EL (cell line): ENCODE results near the gene TAF3.
A peak's percentile ranks its signal among the peaks of the same experiment; 100 is the strongest.
"Not testable (repeated sequence)": the region's sequence is repeated elsewhere in the genome, so short reads cannot be mapped to it uniquely, and the experiment has no call there.

Experiments
- DNase-seq: peaks from one replicate; pipeline ENCODE4 v3.0.0-alpha.2; 2016

Gene TAF3, protein sequence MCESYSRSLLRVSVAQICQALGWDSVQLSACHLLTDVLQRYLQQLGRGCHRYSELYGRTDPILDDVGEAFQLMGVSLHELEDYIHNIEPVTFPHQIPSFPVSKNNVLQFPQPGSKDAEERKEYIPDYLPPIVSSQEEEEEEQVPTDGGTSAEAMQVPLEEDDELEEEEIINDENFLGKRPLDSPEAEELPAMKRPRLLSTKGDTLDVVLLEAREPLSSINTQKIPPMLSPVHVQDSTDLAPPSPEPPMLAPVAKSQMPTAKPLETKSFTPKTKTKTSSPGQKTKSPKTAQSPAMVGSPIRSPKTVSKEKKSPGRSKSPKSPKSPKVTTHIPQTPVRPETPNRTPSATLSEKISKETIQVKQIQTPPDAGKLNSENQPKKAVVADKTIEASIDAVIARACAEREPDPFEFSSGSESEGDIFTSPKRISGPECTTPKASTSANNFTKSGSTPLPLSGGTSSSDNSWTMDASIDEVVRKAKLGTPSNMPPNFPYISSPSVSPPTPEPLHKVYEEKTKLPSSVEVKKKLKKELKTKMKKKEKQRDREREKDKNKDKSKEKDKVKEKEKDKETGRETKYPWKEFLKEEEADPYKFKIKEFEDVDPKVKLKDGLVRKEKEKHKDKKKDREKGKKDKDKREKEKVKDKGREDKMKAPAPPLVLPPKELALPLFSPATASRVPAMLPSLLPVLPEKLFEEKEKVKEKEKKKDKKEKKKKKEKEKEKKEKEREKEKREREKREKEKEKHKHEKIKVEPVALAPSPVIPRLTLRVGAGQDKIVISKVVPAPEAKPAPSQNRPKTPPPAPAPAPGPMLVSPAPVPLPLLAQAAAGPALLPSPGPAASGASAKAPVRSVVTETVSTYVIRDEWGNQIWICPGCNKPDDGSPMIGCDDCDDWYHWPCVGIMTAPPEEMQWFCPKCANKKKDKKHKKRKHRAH

DNA sequence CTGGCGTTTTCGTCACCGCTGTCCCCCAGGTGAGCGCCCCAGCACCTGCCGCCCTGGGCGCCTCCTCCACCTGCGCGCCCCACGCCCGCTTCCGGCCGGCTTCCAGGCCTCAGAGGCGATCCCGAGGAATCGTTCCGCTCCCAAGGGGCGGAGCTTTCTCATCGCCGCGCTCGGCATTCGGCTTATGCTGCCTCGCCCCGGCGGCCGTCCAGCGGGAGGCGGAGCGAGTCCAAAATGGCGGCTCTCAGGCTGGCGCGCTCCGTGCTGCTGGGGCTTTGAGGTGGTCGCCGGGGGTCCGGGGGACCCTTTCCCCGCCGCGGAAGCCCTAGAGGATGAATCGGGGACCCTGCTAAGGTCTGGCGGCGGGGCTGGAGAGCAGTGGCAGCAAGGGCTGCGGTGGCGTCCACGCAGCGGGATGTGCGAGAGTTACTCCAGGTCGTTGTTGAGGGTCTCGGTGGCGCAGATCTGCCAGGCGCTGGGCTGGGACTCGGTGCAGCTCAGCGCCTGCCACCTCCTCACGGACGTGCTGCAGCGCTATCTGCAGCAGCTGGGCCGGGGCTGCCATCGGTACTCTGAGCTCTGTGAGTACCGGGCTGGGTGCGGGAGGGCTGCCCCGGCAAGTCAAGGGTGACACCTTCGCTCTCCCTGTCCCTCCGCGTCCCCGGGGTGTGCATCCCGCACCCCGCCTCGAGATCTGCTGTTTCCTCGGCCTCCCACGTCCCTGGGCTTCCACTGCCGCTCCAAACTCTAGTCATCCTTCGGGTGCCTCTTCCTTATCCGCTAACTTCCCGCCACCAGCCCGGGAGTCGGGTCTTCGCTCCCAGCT lies at the start of gene TAF3:
TAF3 (plus strand) TSS at position 211 of the 826 bp plus-strand sequence; CDS start at position 416, 205 bp downstream.
- peak; percentile 86 for DNase-seq

DNA sequence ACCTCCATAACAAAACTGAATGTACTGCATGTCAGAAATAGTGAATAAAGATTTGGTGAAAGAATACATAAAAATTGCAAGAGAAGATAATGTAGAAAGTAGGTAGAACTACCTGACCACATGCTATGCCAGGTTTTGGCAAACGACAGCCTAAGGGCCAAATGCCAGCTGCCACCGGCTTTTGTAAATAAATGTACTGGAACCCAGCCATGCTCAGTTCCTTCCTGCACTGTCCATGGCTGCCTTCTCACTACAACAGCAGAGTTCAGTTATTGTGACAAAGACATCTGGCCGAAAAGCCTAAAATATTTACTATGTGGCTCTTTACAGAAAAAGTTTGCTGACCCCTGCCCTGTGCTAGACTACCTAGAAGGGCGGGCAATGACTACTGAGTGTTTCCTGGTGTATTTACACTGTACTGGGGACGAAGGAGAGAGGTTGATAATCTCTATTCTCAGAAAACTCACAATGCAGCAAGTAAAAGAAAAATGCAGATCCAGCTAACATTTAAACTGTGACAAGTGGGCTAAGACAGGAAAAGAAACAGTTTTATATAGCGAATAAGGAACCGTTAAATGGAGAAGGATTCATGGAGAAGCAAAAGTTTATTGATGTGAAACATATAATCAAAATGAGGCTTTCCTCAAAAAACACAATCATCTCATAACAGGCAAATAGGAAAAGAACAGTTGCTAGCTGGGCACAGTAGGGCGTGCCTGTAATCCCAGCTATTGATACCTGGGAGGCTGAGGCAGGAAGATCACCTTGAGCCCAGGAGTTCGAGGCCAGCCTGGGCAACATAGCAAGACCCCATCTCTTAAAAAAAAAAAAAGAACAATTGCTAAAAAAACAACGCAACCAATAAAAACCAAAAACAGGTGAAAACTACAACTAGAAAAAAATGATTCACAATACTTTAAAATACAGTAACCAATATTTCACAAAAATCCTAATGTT lies 44.2 kb upstream of the TAF3 start:
- DNase-seq, result no peak

DNA sequence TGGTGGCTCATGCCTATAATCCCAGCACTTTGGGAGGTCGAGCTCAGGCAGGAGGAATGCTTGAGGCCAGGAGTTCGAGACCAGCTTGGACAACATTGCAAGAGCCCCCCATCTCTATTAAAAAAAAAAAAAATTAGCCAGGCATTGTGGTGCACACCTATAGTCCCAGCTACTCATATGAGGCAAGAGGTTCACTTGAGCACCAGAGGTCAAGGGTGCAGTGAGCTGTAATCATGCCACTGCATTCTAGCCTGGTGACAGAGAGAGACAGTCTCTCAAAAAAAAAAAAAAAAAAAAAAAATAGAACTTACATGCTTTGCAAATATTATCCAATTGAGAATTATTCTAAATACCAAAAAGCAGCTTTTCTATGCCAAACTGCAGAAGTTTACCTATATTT lies 41.5 kb upstream of the TAF3 start:
- DNase-seq, result no peak

DNA sequence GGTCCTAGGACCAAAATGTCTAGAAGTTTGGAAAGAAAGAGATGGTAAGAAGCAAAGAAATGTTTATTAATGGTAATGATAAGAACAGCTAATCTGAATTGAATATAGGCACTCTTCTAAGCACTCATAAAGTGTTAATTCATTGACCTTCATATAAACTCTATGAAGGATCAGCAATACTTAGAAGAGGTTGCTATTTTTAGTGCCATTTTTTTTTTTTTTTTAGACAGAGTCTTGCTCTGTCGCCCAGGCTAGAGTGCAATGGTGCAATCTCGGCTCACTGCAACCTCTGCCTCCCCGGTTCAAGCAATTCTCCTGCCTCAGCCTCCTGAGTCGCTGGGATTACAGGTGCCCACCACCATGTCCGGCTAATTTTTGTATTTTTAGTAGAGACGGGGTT lies 36.1 kb upstream of the TAF3 start:
- DNase-seq, result not testable (repeated sequence)

DNA sequence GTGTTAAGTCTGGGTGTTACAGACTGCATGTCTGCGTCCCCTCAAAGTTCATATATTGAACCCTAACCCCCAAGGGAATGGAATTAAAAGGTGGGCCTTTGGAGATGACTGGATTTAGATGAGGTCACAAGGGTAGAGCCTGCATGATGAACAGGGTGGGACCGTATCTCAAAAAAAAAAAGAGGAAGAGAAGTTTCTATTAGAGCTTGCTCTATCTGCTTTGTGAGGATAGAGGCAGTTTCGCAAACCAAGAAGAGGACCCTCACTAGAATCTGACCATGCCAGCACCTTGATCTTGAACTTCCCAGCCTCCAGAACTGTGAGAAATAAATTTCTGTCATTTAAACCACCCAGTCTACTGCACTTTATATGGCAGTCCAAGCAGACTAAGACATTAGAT lies 31.9 kb upstream of the TAF3 start:
- DNase-seq, result no peak

DNA sequence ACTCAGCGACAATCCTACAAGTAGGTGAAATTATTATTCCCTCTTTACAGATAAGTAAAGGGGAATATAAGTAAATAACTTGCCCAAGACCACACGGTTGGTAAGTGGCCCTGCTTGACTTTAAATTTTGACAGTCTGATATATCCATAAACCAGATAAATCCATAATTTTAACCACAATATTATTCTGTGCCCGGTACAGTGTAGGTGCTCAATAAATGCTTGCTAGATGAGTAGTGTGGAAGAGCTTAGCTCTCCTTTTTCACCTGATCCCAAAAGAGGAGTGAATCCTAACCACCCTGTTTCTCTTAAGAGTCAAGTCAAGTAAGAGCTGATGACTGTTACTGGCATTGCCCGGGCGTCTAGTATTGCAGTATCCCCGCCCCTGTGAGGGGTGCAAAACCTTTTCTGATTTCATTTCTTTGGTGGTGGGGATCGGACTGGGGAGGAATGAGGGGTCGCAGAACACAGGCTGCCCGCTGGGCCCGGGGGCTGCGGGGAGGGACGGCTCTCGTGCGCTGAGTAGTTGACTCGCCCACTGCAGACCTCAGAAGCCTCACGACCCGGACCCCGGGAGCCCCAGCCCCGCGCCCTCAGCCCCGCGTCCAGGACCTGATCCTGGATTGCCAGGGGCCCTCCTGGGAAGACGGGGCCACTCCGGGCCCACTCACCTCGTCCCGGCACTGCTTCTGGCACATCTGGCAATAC lies 31.0 kb upstream of the TAF3 start:
- DNase-seq, result peak; percentile 21

DNA sequence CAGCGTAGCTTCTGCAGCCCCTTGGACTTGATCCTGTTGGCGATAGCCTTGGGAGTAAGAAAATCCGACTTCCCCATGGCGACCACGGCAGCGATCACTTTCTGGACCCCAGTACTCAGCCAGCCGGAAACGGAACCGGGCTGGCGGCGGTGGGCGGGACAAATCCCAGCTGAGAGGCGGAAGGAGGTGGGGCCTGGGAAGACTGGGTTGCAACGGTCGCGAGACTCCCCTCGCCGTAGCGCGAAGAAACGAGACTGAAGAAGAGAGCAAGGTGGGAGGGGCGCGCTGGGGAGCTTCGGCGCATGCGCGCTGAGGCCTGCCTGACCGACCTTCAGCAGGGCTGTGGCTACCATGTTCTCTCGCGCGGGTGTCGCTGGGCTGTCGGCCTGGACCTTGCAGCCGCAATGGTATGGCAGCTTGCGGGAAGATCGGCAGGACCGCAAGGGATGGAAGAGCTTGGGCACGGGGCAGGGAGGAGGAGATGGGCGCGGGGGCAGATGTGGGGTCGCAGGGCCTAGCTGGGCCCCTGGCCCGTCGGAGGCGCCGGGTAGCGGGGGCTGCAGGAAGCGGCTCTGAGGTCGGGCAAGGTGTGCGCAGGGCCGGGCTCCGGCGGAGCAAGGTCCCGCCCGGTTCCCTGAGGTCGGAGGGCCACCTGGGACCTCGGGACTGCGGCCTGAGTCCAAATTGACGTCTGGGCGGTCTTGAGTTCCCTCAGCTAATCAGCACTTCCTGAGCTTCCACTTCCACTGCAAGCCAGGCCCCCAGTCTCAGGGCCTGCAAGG lies 30.3 kb upstream of the TAF3 start, which contains the start of the genes ATP5F1C and KIN:
ATP5F1C (plus strand) TSS at position 321 of the 782 bp plus-strand sequence; CDS start at position 352, 31 bp downstream.
KIN (minus strand) TSS at position 137 of the 782 bp plus-strand sequence; CDS start at position 77, 60 bp downstream.
- DNase-seq, result peak; percentile 97

DNA sequence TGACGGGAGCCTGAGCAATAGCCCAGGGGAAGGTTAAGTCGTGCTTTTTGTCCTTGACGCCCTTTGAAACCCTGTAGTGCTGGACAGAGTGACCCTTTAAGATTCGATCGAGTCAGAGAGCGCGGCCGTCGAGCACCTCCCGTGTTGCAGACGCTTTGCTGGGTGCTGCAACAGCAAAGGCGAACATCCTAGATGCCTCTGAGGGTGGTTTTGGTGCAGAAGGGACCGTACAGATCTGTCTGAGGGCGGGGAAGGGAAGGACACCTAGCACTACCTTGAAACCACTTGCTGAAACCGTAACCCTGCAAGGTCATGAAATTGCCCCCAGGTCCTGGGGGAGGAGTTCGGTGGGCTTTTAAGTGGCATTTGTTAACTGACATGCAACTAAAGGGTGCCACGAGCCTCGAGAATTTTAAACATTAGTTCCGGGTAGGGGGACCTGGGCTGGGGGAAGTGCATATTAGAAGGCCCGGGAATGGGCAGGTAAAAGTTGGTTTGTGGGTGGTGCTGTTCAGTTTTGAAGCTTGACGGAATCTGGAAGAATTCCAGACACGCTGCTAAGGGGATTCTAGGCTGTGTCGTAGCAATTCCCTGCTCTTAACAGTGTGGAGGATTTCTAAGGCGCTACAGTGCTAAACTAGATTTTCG lies 29.5 kb upstream of the TAF3 start:
- peak; percentile 39 for DNase-seq

DNA sequence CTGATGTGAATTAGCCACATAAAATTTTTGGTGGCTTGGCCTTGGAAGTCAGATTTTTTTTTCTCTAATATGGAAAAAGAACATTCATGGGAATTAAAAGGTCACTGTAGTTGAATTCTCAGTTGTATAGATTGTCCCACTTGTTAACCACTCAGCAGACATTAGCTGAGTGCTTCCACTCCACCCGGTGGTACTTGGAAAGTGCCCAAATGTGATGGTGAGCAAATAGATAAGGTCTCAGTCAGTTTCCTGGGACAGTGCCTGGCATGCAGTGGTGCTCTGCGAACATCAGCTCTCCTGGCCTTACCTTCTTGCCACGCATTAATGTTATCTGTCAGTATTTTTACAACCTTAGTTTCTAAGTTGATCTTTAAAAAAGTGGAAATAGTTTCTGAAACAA lies 28.9 kb upstream of the TAF3 start:
- DNase-seq, result peak; percentile 67

DNA sequence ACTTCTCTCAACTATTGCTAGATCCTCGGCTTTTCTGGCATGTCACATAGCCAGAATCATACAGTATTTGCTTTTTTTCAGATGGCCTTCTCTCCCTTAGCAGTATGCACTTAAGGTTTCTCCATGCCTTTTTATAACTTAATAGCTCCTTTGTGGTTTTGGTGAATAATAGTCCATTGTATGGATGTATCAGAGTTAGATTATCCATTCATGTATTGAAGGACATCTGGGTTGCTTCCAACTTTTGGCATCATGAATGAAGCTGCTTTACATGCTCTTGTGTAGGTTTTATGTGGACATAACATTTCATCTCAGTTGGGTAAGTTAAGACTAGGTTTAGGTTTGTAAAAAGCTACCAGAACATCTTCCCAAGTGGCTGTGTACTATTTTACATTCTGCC lies 25.8 kb upstream of the TAF3 start:
- no peak for DNase-seq

DNA sequence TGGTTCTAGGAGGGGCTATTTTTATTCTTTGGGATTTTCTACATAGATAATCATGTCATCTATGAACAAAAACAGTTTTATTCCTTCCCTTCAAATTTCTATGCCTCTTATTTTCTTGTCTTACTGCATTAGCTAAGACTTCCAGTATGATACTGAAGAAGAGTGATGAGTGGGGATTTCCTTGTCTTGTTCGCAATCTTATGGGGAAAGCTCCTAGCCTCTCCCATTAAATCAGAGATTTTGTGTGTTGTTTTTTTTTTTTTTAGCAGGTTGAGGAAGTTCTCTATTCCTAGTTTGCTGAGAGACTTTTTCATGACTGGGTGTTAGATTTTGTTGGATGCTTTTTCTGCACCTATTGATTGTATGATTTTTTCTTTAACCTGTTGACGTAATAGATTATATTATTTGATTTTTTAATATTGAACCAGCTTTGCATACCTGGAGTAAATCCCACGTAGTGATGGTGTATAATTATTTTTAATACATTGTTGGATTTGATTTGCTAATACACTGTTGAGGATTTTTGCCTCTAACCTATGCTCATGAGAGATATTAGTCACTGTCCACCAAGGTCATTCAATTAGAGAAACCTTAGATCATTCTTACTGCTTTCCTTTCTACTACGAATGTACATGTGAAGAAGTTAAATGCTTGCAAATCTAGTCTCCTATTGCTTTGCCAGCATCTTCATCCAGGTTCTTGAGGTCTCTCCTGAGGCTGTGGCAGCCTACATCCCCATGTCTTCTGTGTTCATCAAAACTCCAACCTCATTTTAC lies 23.9 kb upstream of the TAF3 start:
- DNase-seq, result no peak

DNA sequence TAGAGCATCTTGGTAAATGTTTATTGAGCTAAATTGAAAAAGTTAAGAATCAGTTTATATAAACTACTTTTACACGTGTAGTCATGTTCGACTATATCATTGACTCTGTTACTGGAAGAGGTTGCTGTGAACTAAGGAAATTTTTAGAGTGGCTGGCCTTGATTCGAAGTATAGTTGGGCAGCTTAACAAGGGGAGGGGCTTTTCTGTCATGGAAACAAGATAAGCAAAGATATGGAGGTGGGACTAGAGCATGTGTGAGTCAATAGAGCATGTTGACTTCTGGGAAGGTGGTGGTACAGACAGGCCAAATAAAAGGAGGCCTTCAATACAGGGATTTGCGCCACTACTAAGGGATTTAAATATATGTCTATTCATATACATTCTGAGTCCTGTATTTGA lies 22.7 kb upstream of the TAF3 start:
- DNase-seq, result no peak

DNA sequence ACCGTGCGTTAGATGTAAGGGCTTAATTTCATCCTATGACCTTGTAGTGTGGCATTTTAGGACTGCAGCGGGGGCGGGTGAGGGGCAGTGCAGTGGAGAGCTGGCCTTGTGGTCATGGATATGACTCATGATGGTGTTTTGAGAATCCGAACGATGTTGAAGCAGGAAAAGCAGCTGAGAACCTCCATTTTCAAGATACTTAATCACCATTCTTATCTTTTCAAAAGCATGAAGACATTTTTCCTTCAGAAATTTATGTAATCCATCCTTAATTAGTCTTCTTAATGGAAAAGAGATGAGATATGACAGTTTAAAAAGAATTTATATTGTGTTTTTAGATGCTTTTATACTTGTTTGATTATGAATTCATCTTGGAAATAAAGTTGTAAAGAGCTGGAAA lies 20.7 kb upstream of the TAF3 start:
- DNase-seq, result peak; percentile 96

DNA sequence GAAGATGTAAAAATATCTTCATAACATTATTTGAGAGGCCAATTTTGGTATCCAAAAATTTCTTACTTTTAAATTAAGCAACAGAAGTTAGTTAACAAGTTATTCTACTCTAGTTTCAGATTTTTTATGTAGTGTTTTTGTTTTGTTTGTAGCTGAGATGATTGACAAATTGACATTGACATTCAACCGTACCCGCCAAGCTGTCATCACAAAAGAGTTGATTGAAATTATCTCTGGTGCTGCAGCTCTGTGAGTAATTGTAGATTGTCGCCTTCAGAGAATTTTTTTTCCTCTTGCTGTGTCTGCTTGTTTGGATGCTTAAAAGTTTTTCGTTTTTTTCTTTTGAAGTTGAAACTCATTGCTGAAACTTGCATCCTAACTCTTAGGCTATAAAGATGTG lies 15.7 kb upstream of the TAF3 start:
- no peak for DNase-seq

DNA sequence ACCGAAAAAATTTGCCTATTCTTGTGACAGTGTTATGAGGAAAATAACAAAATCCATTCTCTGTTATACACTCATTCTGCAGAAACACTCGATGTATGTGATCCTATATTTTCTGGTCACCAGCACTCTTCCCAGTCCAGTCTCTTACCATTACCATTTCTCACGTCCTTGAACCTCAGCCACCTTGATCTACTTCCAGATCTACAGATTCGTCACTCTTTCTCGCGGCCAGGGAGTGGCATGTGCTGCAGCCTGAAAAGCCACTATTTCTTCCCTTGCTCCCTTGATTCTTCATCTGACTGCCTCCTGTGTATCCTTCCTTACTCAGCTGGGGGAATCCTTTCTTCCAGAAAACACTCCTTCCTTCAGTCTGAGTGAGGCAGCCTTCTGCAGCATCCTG lies 14.1 kb upstream of the TAF3 start:
- DNase-seq, result no peak

DNA sequence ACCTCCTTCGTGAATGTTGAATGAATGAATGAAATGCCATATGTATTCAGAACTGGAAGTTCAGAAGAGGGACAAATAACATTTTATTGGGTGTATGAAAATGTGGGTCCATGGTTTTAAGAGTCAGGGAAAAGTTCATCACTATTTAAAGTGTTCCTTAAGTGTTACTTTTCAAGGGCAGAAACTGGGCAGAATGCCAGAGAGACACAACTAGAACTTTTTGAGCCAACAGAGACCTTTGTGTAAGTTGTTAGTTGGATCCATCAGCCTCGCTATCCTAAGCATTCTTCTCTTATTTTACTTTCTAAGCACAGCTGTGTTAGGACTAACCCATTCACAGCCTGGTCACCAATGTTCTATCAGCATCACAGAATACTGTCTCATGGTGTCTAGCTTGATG lies 13.6 kb upstream of the TAF3 start:
- DNase-seq, result no peak

DNA sequence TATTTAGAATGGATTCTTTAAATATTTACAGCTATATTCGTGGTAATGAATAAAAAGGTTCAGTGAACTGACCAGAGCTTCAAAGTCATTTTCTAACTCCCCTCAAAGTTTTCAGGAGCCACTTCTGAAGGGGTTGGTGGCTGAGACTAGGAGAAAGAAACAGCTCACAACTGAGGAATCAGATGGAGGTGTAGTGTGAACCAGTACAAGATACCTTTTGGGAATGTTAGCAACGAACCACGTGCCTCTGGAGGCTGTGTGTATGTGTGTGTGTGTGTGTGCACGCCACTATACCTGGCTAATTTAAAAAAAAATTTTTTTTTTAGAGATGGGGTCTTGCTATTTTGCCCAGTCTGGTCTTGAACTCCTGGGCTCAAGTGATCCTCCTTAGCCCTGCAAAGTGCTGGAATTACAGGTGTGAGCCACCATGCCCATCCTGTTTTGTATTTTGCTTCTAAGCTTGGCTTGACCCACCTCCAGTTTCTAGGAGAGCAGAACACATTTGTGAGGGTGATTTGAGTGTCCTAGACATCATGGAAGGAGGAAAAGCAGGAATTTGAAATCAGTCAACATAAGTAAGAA lies 9.5 kb upstream of the TAF3 start:
- DNase-seq, result no peak

DNA sequence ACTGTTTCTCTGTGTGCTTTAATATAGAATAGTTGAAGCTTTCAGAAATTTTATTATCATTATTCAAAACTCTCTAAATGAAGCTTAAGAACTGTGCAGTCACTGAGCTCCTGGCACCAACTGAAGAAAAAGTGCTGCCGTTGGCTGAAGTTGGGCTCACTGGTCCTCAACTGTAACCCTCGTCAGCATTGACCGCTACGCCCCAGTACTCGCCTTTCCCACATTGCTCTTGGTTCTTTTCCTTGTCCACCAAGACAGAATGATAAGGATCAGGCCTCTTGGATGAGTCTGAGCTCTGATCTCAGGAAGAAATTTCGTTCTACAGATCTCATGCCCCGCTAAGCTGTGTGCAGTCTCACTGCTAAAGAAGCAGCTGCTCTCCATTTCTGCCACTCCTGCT lies 7.9 kb upstream of the TAF3 start:
- no peak for DNase-seq
